NCI-H774 (cell line): ENCODE measurements around the gene RPL35.

Experiments
- DNase-seq: peaks from one replicate; lab custom pipeline; 2025; lab: John Stamatoyannopoulos, UW

The RPL35 gene

GRCh38 chr9:124820698-124821623, 40.8 kb downstream of the RPL35 start:
- DNase-seq: no peak

DNA sequence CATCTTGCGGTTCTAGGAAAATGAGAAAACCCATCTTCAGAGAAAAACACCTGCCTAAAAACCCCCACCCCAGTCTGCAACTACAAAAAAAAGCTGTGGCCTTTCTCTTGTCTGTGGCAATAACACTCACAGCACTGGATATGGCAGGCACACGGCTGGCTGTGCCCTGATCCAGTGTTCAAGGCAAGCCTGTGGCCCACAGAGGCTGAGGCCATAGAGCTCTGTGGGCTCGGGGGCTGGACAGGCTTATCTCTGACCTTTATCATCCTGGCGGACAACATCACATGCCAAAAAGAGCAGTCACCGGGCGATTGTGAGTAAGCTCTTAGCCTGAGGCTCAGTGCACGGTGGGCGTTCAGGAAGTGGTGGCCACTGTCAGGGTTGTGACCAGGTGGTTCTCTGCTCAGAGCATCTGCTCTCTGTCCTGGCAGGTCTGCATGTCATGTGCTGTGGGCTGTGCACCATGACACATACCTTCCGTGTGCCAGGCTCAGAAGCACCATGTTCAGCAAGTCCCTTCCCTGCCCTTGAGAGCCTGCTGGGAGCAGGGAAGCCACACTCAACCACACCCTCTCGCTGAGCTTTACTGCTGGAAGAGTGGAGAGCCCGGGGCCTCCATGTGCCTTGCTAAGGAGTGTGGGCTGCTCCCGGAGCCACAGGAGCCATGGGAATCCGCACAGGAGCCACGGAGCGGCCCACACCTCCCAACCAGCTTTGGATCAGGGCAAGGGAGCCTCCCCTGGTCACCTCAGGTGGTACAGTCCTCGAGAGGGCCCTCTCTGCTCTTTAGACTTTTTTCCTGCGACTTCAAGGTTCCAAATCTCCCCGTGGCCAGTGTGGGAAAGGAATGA, 43.1 kb downstream of the RPL35 start:
- DNase-seq: no peak

DNA sequence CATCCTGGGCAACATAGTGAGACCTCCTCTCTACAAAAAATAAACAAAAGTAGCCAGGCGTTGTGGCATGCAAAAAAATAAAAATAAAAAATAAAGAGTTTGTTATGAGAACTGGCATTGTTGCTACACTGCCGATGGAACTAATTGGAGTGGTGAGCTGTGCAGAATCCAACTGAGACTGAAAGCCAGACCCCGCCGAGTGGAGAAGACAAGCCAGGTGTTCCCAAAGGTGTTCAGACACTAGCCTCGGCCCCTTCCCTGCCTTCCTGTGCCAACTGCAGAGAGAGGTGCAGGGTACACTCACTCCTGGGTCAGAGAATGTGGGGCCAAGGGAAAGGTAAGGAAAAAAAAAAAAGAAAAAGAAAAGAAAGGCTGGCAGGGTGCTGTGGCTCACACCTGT, 46.2 kb downstream of the RPL35 start:
- DNase-seq: no peak

- no peak for DNase-seq
Measured at GRCh38 chr9:124814164-124814535, 47.6 kb downstream of the RPL35 start.

- DNase-seq: no peak
Measured at GRCh38 chr9:124813501-124814163, 48.1 kb downstream of the RPL35 start.

- DNase-seq: no peak
Measured at GRCh38 chr9:124813041-124813440, 48.7 kb downstream of the RPL35 start.

GRCh38 chr9:124812441-124812876, 49.3 kb downstream of the RPL35 start:
- DNase-seq: no peak

DNA sequence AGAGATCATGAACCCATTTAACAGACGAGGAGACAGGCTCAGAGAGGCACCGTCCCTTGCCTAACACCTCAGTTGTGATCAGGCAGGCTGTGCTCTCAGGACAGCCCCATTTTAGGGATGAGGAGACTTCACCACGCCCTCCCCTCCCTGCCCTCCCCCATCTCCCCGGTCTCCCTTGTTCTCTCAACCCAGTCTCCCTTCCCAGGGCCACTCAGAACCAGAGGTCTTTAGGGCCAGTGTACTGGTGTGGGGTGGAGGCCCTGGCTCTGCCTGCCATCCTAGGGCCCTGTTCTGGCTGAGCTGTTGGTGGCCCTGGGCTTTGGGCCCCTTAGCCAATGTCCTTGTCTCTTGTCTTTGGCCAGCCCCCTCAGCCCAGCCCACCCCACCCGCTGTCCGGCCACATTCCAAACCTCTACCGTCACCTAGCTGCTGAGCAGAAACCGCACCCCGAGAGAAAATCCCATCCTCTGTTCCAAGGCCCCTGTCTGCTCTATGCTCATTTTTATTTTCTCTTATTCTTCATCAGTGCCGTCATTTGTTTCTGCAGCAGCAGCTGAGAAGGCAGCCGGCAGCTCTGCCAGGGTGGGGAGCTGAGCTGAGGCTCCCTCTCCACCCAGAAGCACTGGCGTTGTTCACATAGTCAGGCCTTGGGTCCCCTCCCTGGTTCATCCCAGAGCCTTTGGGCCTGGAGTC, 50.9 kb downstream of the RPL35 start:
- DNase-seq: no peak

DNA sequence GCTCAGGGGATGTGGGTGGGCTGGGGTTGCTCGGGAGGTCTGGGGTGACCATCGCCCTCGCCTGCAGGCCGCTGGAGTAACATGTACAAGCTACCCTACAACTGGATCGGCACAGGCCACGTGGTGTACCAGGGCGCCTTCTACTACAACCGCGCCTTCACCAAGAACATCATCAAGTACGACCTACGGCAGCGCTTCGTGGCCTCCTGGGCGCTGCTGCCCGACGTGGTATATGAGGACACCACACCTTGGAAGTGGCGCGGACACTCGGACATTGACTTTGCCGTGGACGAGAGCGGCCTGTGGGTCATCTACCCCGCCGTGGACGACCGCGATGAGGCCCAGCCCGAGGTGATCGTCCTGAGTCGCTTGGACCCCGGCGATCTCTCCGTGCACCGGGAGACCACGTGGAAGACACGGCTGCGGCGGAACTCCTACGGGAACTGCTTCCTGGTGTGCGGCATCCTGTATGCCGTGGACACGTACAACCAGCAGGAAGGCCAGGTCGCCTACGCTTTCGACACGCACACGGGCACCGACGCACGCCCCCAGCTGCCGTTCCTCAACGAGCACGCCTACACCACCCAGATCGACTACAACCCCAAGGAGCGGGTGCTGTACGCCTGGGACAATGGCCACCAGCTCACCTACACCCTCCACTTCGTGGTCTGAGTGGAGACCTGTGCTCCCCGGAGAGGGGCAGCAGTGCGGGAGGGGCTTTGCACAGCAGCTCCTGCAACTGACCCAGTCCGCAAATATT, 51.8 kb downstream of the RPL35 start:
- DNase-seq: no peak

- no peak for DNase-seq
Measured at GRCh38 chr9:124809211-124809610, 52.5 kb downstream of the RPL35 start.

DNA sequence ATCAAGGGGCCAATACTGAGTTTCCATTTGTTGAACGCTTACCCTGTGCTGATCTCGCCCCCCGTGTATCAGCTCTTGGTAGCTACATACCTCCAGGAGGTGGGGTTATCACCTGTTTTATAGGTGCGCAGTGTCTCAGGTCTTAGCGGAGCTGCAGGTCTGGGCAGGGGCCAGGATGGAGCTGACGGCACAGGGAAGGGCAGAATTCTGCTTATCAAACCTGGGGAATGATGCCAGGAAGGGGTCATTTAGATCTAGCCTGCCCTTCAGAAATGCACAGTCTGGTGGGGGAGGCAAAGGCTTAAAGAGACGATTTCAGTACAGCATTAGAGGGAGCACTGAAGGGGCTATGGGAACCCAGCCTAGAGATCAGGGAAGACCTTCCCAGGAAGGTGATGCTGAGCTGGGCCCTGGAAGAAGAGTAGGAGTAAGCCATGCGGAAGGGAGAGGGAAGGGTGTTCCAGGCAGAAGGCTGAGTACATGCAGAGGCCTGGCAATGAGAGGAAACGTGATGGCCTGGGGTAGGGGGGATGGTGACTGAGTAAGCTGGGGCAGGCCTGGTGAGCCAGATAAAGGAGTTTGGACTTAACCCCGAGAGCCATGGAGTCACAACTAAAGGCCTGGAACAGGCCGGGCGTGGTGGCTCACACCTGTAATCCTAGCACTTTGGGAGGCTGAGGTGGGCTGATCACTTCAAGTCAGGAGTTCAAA, 53.4 kb downstream of the RPL35 start:
- no peak for DNase-seq
